ENCODE data around the gene CFAP206. TPM values are rescaled to one million over a fixed set of nuclear protein-coding genes. Genes with fewer than 3 reads are reported as not detected.

Gene CFAP206
- total RNA-seq, 1 experiment from 2014 or later: 2.9 TPM

DNA sequence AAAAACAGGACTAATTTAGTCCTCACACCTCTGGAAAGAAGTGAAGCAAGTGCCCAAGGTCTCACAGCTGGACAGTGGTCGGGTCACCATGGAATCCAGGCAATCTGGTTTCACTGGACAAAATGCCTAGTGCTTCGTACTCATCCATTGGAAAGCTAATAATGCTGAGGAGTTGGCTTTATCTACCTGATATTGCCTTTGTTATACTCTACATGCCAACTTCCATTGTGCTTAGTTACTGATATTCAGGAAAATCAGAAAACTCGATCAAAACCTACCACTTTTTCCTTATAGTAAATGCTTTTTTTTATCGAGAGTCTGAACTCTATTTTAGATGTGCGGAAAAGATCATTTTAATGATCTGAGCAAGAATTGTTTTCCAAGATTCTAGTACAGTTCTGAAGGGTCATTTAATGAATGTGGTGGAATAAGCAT lies 966 bp downstream of the CFAP206 start:
- peak in 1 of 2 experiments; percentile 70 for DNase-seq
- Histone ChIP-seq H3K27me3 (ENCODE audit: insufficient read depth, low read depth) (no peaks in the 10 kb centered on the region), H3K9me2 (ENCODE audit: insufficient read depth) (no peaks in the 10 kb centered on the region), H3K27ac (no peak overlapping the region), H3F3A (ENCODE audit: insufficient read depth, low read depth) (no peaks in the 10 kb centered on the region), H3K9me3 (ENCODE audit: insufficient read depth, low read depth) (no peaks in the 10 kb centered on the region), H2AFZ (peak overlapping the region; percentile 97), H4K20me1 (ENCODE audit: insufficient read depth) (no peaks in the 10 kb centered on the region), H3K79me2 (ENCODE audit: low read depth) (no peaks in the 10 kb centered on the region), H3K4me3 (peak overlapping the region; percentile 94), H3K4me2 (peak overlapping the region; percentile 91), H3K4me1 (replicated peaks; ENCODE audit: insufficient read depth) (0 out of 2 replicates have a peak, but pooled peaks cover 6% of the 10 kb centered on the region), H3K36me3 (ENCODE audit: low read depth) (no peaks in the 10 kb centered on the region)
- ChIA-PET CTCF (interaction anchor here (0.8 kb wide), 2 partner anchors 16 to 694 kb away, joined by 4 read pairs; no protein-coding TSS in a partner anchor), POLR2A (ENCODE audit: unreplicated experiment) (interaction anchor here (0.6 kb wide), 1 partner anchor 21 kb away, joined by 10 read pairs; no protein-coding TSS in a partner anchor)
- intact Hi-C loops (cut with micrococcal nuclease; ENCODE audit: unreplicated experiment): loop anchor here (1.0 to 5.0 kb wide), 2 partner anchors 13 to 294 kb away; partner anchors contain the start of gene AKIRIN2
- BruUV-seq (replicated peaks): no TSS peak
- no peak for TF ChIP-seq EZH2 (IDR thresholded peaks at IDR 0.05; ENCODE audit: low read depth)
- TF ChIP-seq, protein P1, sequence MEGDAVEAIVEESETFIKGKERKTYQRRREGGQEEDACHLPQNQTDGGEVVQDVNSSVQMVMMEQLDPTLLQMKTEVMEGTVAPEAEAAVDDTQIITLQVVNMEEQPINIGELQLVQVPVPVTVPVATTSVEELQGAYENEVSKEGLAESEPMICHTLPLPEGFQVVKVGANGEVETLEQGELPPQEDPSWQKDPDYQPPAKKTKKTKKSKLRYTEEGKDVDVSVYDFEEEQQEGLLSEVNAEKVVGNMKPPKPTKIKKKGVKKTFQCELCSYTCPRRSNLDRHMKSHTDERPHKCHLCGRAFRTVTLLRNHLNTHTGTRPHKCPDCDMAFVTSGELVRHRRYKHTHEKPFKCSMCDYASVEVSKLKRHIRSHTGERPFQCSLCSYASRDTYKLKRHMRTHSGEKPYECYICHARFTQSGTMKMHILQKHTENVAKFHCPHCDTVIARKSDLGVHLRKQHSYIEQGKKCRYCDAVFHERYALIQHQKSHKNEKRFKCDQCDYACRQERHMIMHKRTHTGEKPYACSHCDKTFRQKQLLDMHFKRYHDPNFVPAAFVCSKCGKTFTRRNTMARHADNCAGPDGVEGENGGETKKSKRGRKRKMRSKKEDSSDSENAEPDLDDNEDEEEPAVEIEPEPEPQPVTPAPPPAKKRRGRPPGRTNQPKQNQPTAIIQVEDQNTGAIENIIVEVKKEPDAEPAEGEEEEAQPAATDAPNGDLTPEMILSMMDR (conservative IDR thresholded peaks at IDR 0.05): no peak

DNA sequence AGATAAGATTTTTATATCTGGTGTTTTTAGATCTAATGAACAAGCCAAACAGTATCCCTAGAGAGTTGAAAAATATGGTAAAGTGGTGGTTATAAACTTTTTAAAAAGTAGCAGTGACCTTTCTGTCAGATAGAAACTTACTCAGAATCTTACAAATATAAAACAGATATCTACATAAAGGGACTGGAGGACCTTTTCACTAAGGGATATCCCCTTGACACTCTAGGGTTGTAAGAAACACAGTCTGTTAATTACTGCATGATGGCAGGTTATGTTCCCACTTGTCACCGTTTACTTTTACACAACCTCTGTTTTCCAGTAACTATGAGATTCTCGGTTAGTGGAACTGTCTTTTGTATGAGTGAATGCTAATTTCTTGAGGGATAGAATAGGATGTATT lies 11.5 kb downstream of the CFAP206 start:
- peaks cover 9% of the 10 kb centered on the region; the same call in 1 of the 2 replicates for H3F3A ChIP-seq (ENCODE audit: insufficient read depth, low read depth)
- H3K27me3 ChIP-seq (ENCODE audit: insufficient read depth, low read depth): no peaks in the 10 kb centered on the region
- no peaks in the 10 kb centered on the region for H3K36me3 ChIP-seq (ENCODE audit: low read depth)
- H3K9me2 ChIP-seq (ENCODE audit: insufficient read depth): no peaks in the 10 kb centered on the region
- no peaks in the 10 kb centered on the region for H3K79me2 ChIP-seq (ENCODE audit: low read depth)
- BruUV-seq (replicated peaks): no TSS peak
- no peaks in the 10 kb centered on the region for H4K20me1 ChIP-seq (ENCODE audit: insufficient read depth)
- no peak overlapping the region for H3K4me3 ChIP-seq
- no peak overlapping the region for H3K27ac ChIP-seq
- TF ChIP-seq, protein P1 (conservative IDR thresholded peaks at IDR 0.05): no peak
- TF ChIP-seq EZH2 (IDR thresholded peaks at IDR 0.05; ENCODE audit: low read depth): no peak
- H3K4me1 ChIP-seq (replicated peaks; ENCODE audit: insufficient read depth): peaks cover 9% of the 10 kb centered on the region
- intact Hi-C loops (cut with micrococcal nuclease; ENCODE audit: unreplicated experiment): no loop called here
- H3K9me3 ChIP-seq (ENCODE audit: insufficient read depth, low read depth): no peaks in the 10 kb centered on the region
- POLR2A ChIA-PET (ENCODE audit: unreplicated experiment): no interaction called here
- no peak overlapping the region for H3K4me2 ChIP-seq
- no peak overlapping the region for H2AFZ ChIP-seq
- CTCF ChIA-PET: no interaction called here
- DNase-seq: no peak

DNA sequence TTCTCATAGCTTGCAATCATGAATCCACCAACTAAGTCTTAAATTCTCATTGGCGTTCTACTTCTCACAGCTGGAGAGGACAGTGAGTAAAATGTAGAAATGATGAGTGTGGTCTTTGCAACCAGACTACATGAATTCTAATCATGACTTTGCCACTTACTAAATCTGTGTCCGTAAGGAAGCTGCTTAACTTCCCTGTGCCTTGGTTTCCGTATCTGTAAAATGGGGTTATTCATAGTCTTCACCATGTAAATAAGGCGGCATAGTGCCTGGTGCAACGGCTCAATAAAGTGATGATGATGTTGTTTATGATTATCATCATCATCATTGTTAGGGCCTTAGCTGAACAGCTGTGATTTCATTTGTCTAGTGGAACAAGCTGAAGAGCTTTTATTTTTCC lies 12.6 kb downstream of the CFAP206 start:
- H3K9me3 ChIP-seq (ENCODE audit: insufficient read depth, low read depth): no peaks in the 10 kb centered on the region
- no peaks in the 10 kb centered on the region for H3K27me3 ChIP-seq (ENCODE audit: insufficient read depth, low read depth)
- POLR2A ChIA-PET (ENCODE audit: unreplicated experiment): no interaction called here
- BruUV-seq (replicated peaks): no TSS peak
- no peak overlapping the region for H2AFZ ChIP-seq
- H3K79me2 ChIP-seq (ENCODE audit: low read depth): no peaks in the 10 kb centered on the region
- no peak overlapping the region for H3K4me3 ChIP-seq
- H3K9me2 ChIP-seq (ENCODE audit: insufficient read depth): no peaks in the 10 kb centered on the region
- no peak overlapping the region for H3K4me2 ChIP-seq
- no peaks in the 10 kb centered on the region for H4K20me1 ChIP-seq (ENCODE audit: insufficient read depth)
- intact Hi-C loops (cut with micrococcal nuclease; ENCODE audit: unreplicated experiment): no loop called here
- no peak for DNase-seq
- H3K36me3 ChIP-seq (ENCODE audit: low read depth): no peaks in the 10 kb centered on the region
- peaks cover 9% of the 10 kb centered on the region for H3K4me1 ChIP-seq (replicated peaks; ENCODE audit: insufficient read depth)
- H3F3A ChIP-seq (ENCODE audit: insufficient read depth, low read depth): peaks cover 9% of the 10 kb centered on the region; the same call in 1 of the 2 replicates
- no peak for TF ChIP-seq EZH2 (IDR thresholded peaks at IDR 0.05; ENCODE audit: low read depth)
- TF ChIP-seq, protein P1 (conservative IDR thresholded peaks at IDR 0.05): no peak
- H3K27ac ChIP-seq: no peak overlapping the region
- CTCF ChIA-PET: interaction anchor here (0.6 kb wide), 1 partner anchor 27 kb away, joined by 4 read pairs; no protein-coding TSS in a partner anchor

Data from PC-9 (cell line).